ENCODE results near the gene PDLIM1.
"Not testable (repeated sequence)": the region's sequence is repeated elsewhere in the genome, so short reads cannot be mapped to it uniquely, and the experiment has no call there.

The PDLIM1 gene

GRCh38 chr10:95237376-95238170 lies 53.2 kb downstream of the PDLIM1 start:
- DNase-seq, result no peak

- no peak for DNase-seq
These were observed 54.5 kb downstream of the PDLIM1 start for GRCh38 chr10:95236068-95236903.

- DNase-seq, result no peak
These were observed 55.1 kb downstream of the PDLIM1 start for GRCh38 chr10:95235676-95236067.

GRCh38 chr10:95234951-95235350 lies 55.9 kb downstream of the PDLIM1 start:
- DNase-seq, result peak in 1 of 2 experiments; percentile 50

GRCh38 chr10:95233377-95234034 lies 57.3 kb downstream of the PDLIM1 start:
- peak in 1 of 2 experiments; percentile 22 for DNase-seq

GRCh38 chr10:95230677-95231586 lies 59.9 kb downstream of the PDLIM1 start:
- not testable (repeated sequence) for DNase-seq

- no peak for DNase-seq
These were observed 60.8 kb downstream of the PDLIM1 start for GRCh38 chr10:95229724-95230627.

- DNase-seq, result not testable (repeated sequence)
These were observed 61.7 kb downstream of the PDLIM1 start for GRCh38 chr10:95228934-95229723.

GRCh38 chr10:95225136-95225535 lies 65.7 kb downstream of the PDLIM1 start:
- no peak for DNase-seq

- no peak for DNase-seq
These were observed 69.7 kb downstream of the PDLIM1 start for GRCh38 chr10:95221124-95221523.

- DNase-seq, result no peak
These were observed 70.3 kb downstream of the PDLIM1 start for GRCh38 chr10:95220539-95220938.

- no peak for DNase-seq
These were observed 73.3 kb downstream of the PDLIM1 start for GRCh38 chr10:95217476-95217875.

- DNase-seq, result no peak
These were observed 76.0 kb downstream of the PDLIM1 start for GRCh38 chr10:95214793-95215192.

- peak in 1 of 2 experiments; percentile 33 for DNase-seq
These were observed 76.4 kb downstream of the PDLIM1 start for GRCh38 chr10:95214369-95214768.

GRCh38 chr10:95211606-95212279 lies 79.1 kb downstream of the PDLIM1 start:
- DNase-seq, result peak in 1 of 2 experiments; percentile 29

GRCh38 chr10:95209509-95210127 lies 81.2 kb downstream of the PDLIM1 start:
- DNase-seq, result no peak

GRCh38 chr10:95208702-95209391 lies 82.0 kb downstream of the PDLIM1 start:
- peak in 1 of 2 experiments; percentile 26 for DNase-seq

- not testable (repeated sequence) for DNase-seq
These were observed 87.9 kb downstream of the PDLIM1 start for GRCh38 chr10:95202865-95203264.

All from NCI-H446 (cell line).